ENCODE measurements around the gene WAS. TPM values are rescaled to one million over a fixed set of nuclear protein-coding genes. Genes with fewer than 3 reads are reported as not detected.

Gene WAS
- total RNA-seq, 2 experiments from 2014 or later = 85.9 to 102 TPM

- intact Hi-C loops (cut with DNase I, micrococcal nuclease) = loop anchor here (1.0 to 5.0 kb wide), 16 partner anchors 14 to 1038 kb away; partner anchors contain the start of genes FTSJ1 (in 1 of the 2), PPP1R3F (in 1 of the 2), PQBP1 (in 1 of the 2) and TIMM17B (in 1 of the 2)
- Mint-ChIP-seq H3K27ac (peak overlapping the region; percentile 92), H3K9me3 (ENCODE audit: low read depth) (no peaks in the 10 kb centered on the region), H3K36me3 (ENCODE audit: low read depth) (peaks cover 22% of the 10 kb centered on the region), H3K4me1 (peaks cover 19% of the 10 kb centered on the region), H3K4me3 (peak overlapping the region; percentile 91), H3K27me3 (no peaks in the 10 kb centered on the region)
- ChIA-PET CTCF (no interaction called here), POLR2A (interaction anchor here (0.5 to 1.5 kb wide), 6 partner anchors 14 to 343 kb away, joined by 3 to 15 read pairs (median 5); partner anchors contain the start of genes PQBP1, TIMM17B and WAS)
- DNase-seq = peak; percentile 60
- ATAC-seq = peak; percentile 15
Measured at GRCh38 chrX:48696909-48697727, 13.5 kb downstream of the WAS start.

- intact Hi-C loops (cut with DNase I, micrococcal nuclease) = loop anchor here in 1 of 2 experiments (5.0 kb wide), 3 partner anchors 121 to 569 kb away; partner anchors contain the start of genes FTSJ1 and PPP1R3F
- ChIA-PET POLR2A (no interaction called here), CTCF (interaction anchor here (0.6 kb wide), 1 partner anchor 197 kb away, joined by 5 read pairs; no protein-coding TSS in a partner anchor)
- peaks cover 29% of the 10 kb centered on the region for H3K36me3 Mint-ChIP-seq (ENCODE audit: low read depth)
- peak overlapping the region; percentile 91 for H3K4me3 Mint-ChIP-seq
- no peak for DNase-seq
- no peaks in the 10 kb centered on the region for H3K9me3 Mint-ChIP-seq (ENCODE audit: low read depth)
- H3K27me3 Mint-ChIP-seq = no peaks in the 10 kb centered on the region
- ATAC-seq = no peak
- H3K4me1 Mint-ChIP-seq = peaks cover 22% of the 10 kb centered on the region
- no peak overlapping the region for H3K27ac Mint-ChIP-seq
Measured at GRCh38 chrX:48698306-48698705, 14.7 kb downstream of the WAS start.

DNA sequence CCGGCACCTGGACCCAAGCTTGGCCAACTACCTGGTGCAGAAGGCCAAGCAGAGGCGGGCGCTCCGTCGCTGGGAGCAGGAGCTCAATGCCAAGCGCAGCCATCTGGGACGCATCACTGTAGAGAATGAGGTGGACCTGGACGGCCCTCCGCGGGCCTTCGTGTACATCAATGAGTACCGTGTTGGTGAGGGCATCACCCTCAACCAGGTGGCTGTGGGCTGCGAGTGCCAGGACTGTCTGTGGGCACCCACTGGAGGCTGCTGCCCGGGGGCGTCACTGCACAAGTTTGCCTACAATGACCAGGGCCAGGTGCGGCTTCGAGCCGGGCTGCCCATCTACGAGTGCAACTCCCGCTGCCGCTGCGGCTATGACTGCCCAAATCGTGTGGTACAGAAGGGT, 16.6 kb downstream of the WAS start:
- H3K27me3 Mint-ChIP-seq = no peaks in the 10 kb centered on the region
- no peak for ATAC-seq
- peaks cover 22% of the 10 kb centered on the region for H3K4me1 Mint-ChIP-seq
- CTCF ChIA-PET = interaction anchor here (0.6 kb wide), 1 partner anchor 318 kb away, joined by 3 read pairs; no protein-coding TSS in a partner anchor
- POLR2A ChIA-PET = no interaction called here
- intact Hi-C loops (cut with DNase I, micrococcal nuclease) = no loop called here
- peaks cover 37% of the 10 kb centered on the region for H3K36me3 Mint-ChIP-seq (ENCODE audit: low read depth)
- no peak overlapping the region for H3K27ac Mint-ChIP-seq
- H3K9me3 Mint-ChIP-seq (ENCODE audit: low read depth) = no peaks in the 10 kb centered on the region
- H3K4me3 Mint-ChIP-seq = no peak overlapping the region
- DNase-seq = no peak

GRCh38 chrX:48700951-48701653, 17.5 kb downstream of the WAS start:
- POLR2A ChIA-PET = no interaction called here

DNA sequence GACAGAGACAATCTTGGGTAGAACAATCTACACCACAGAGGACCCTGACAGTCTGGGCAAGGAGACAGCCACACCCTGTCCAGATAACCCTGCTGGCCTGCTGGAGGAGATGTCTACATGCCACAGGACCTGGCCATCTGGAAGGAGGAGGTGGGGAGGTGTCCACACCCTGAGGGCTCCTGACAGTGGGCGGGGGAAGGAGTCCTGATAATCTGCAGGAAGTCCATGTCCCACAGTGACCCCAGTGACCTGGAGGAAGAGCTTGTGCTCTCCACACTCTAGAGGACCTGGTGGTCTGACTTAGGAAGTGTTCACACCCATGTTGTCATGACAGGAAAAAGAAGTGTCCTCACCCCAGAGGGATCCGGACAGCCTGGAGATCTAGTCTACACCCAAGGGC, 18.4 kb downstream of the WAS start:
- intact Hi-C loops (cut with DNase I, micrococcal nuclease) = no loop called here
- Mint-ChIP-seq H3K9me3 (ENCODE audit: low read depth) (no peaks in the 10 kb centered on the region), H3K27me3 (no peaks in the 10 kb centered on the region), H3K36me3 (ENCODE audit: low read depth) (peaks cover 42% of the 10 kb centered on the region), H3K4me1 (peaks cover 13% of the 10 kb centered on the region), H3K27ac (no peak overlapping the region), H3K4me3 (no peak overlapping the region)
- ChIA-PET POLR2A (interaction anchor here (0.8 kb wide), 1 partner anchor 29 kb away, joined by 6 read pairs; no protein-coding TSS in a partner anchor), CTCF (no interaction called here)
- DNase-seq = no peak
- ATAC-seq = no peak

More at GRCh38 chrX:48700951-48701653, 17.5 kb downstream of the WAS start:
- H3K4me1 Mint-ChIP-seq = peaks cover 14% of the 10 kb centered on the region
- ATAC-seq (no peak), DNase-seq (no peak)
- intact Hi-C loops (cut with DNase I, micrococcal nuclease) = no loop called here
- H3K27me3 Mint-ChIP-seq = no peaks in the 10 kb centered on the region
- no peaks in the 10 kb centered on the region for H3K9me3 Mint-ChIP-seq (ENCODE audit: low read depth)
- CTCF ChIA-PET = no interaction called here
- peaks cover 39% of the 10 kb centered on the region for H3K36me3 Mint-ChIP-seq (ENCODE audit: low read depth)
- no peak overlapping the region for H3K27ac Mint-ChIP-seq
- H3K4me3 Mint-ChIP-seq = no peak overlapping the region

- no peak for ATAC-seq
- peaks cover 8% of the 10 kb centered on the region for H3K4me1 Mint-ChIP-seq
- H3K9me3 Mint-ChIP-seq (ENCODE audit: low read depth) = no peaks in the 10 kb centered on the region
- intact Hi-C loops (cut with DNase I, micrococcal nuclease) = no loop called here
- H3K4me3 Mint-ChIP-seq = no peak overlapping the region
- ChIA-PET POLR2A (interaction anchor here (0.6 to 0.8 kb wide), 2 partner anchors 10 to 28 kb away, joined by 3 to 6 read pairs; no protein-coding TSS in a partner anchor), CTCF (no interaction called here)
- no peak for DNase-seq
- H3K36me3 Mint-ChIP-seq (ENCODE audit: low read depth) = peaks cover 39% of the 10 kb centered on the region
- no peaks in the 10 kb centered on the region for H3K27me3 Mint-ChIP-seq
- H3K27ac Mint-ChIP-seq = no peak overlapping the region
Measured at GRCh38 chrX:48702716-48703115, 19.1 kb downstream of the WAS start.

- Mint-ChIP-seq H3K9me3 (ENCODE audit: low read depth) (no peaks in the 10 kb centered on the region), H3K36me3 (ENCODE audit: low read depth) (peaks cover 38% of the 10 kb centered on the region), H3K4me1 (peaks cover 7% of the 10 kb centered on the region), H3K4me3 (no peak overlapping the region), H3K27me3 (no peaks in the 10 kb centered on the region), H3K27ac (no peak overlapping the region)
- ChIA-PET POLR2A (interaction anchor here (0.6 kb wide), 1 partner anchor 10 kb away, joined by 3 read pairs; no protein-coding TSS in a partner anchor), CTCF (no interaction called here)
- ATAC-seq (no peak), DNase-seq (no peak)
- intact Hi-C loops (cut with DNase I, micrococcal nuclease) = no loop called here
Measured at GRCh38 chrX:48703228-48703627, 19.6 kb downstream of the WAS start.

DNA sequence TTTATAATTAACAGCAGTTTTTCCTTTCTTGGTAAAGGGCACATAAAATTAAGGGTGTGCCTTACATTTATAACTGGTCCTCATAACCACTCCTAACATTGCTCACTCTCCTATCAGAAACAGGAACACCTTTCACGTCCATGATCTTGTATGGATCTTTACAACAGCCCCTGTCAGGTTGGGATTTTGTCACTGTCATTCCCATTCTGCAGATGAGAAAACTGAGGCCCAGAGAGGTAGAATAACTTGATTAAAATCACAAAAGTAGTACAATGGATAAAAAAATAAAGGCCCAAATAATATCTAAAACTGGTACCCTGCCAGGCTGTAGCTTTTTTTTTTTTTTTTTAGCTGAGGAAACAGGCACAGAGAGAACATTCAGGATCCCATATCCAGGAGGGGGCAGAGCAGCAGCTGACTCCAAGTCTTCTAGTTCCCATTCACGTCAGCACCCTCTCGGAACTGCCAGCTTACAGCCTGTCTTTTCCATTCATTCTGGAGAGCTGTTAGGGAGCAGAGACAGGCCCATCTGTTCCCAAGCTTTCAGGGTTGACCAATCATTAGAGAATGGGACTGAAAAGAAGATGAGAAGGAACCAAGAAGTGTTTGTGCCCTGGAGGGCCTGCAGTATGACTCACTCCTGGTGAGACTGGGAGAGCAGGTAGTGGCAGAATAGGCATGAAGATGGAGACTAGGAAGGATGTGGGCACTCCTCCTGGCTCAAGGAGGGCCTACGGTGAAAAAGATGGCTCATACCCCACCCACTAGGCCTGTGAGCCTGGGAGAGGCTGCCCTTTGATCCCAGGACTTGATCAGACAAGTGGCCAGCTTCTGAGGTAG, 20.3 kb downstream of the WAS start:
- DNase-seq = no peak
- ChIA-PET CTCF (no interaction called here), POLR2A (no interaction called here)
- Mint-ChIP-seq H3K9me3 (ENCODE audit: low read depth) (no peaks in the 10 kb centered on the region), H3K4me1 (peaks cover 7% of the 10 kb centered on the region), H3K27me3 (no peaks in the 10 kb centered on the region), H3K4me3 (no peak overlapping the region), H3K27ac (no peak overlapping the region), H3K36me3 (ENCODE audit: low read depth) (peaks cover 40% of the 10 kb centered on the region)
- no peak for ATAC-seq
- intact Hi-C loops (cut with DNase I, micrococcal nuclease) = no loop called here

DNA sequence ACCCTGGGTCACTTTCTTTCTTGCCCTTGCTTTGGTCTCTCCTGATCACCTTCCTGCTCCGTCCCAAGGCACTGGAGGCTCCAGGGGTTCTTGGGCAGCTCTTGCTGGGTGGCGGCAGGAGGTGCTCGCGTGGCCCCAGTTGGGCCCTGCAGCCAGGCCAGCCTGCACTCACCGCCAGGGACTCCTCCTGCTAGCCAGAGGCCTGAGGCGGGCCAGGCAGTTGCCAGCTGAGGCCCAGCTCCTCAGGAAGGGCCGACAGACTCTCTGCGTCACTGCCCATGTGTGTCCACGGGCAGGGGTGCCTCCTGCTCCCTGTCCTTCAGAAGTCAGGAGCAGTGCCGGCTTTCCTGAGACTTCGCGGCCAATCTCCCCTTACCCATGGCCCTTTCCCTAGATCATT, 22.3 kb downstream of the WAS start:
- POLR2A ChIA-PET = no interaction called here
- no peak for ATAC-seq
- CTCF ChIA-PET = no interaction called here
- no peak overlapping the region for H3K4me3 Mint-ChIP-seq
- H3K9me3 Mint-ChIP-seq (ENCODE audit: low read depth) = no peaks in the 10 kb centered on the region
- peaks cover 29% of the 10 kb centered on the region for H3K36me3 Mint-ChIP-seq (ENCODE audit: low read depth)
- DNase-seq = no peak
- no peak overlapping the region for H3K27ac Mint-ChIP-seq
- H3K27me3 Mint-ChIP-seq = no peaks in the 10 kb centered on the region
- peaks cover 11% of the 10 kb centered on the region for H3K4me1 Mint-ChIP-seq
- intact Hi-C loops (cut with DNase I, micrococcal nuclease) = no loop called here

- no peak for ATAC-seq
- intact Hi-C loops (cut with DNase I, micrococcal nuclease) = loop anchor here in 1 of 2 experiments (5.0 kb wide), 1 partner anchor 228 kb away; no protein-coding TSS in a partner anchor
- peaks cover 44% of the 10 kb centered on the region for H3K4me1 Mint-ChIP-seq
- no peak overlapping the region for H3K4me3 Mint-ChIP-seq
- no peak overlapping the region for H3K27ac Mint-ChIP-seq
- no peaks in the 10 kb centered on the region for H3K9me3 Mint-ChIP-seq (ENCODE audit: low read depth)
- peaks cover 16% of the 10 kb centered on the region for H3K36me3 Mint-ChIP-seq (ENCODE audit: low read depth)
- no peak for DNase-seq
- no peaks in the 10 kb centered on the region for H3K27me3 Mint-ChIP-seq
- CTCF ChIA-PET = no interaction called here
- POLR2A ChIA-PET = interaction anchor here (0.5 kb wide), 1 partner anchor 46 kb away, joined by 4 read pairs; no protein-coding TSS in a partner anchor
Measured at GRCh38 chrX:48709522-48710112, 26.0 kb downstream of the WAS start.

Data from activated CD4-positive, alpha-beta T cell treated with anti-CD3 and anti-CD28 coated beads for 36 hours (primary cell).